ENCODE data around the gene SPOCK2.

Gene SPOCK2

GRCh38 chr10:72058989-72059842 is 29.1 kb downstream of the SPOCK2 start:
- in situ Hi-C loops (cut with MboI; ENCODE audit: low sequenced_read_pairs) = no loop called here

- in situ Hi-C loops (cut with MboI; ENCODE audit: low sequenced_read_pairs) = no loop called here
Observed at GRCh38 chr10:72058347-72058898, 29.9 kb downstream of the SPOCK2 start.

GRCh38 chr10:72056932-72057751 is 31.2 kb downstream of the SPOCK2 start:
- in situ Hi-C loops (cut with MboI; ENCODE audit: low sequenced_read_pairs) = no loop called here

- in situ Hi-C loops (cut with MboI; ENCODE audit: low sequenced_read_pairs) = no loop called here
Observed at GRCh38 chr10:72056113-72056512, 32.2 kb downstream of the SPOCK2 start.

GRCh38 chr10:72053690-72054089 is 34.7 kb downstream of the SPOCK2 start:
- in situ Hi-C loops (cut with MboI; ENCODE audit: low sequenced_read_pairs) = no loop called here

- in situ Hi-C loops (cut with MboI; ENCODE audit: low sequenced_read_pairs) = no loop called here
Observed at GRCh38 chr10:72050873-72051272, 37.5 kb downstream of the SPOCK2 start.

- in situ Hi-C loops (cut with MboI; ENCODE audit: low sequenced_read_pairs) = no loop called here
Observed at GRCh38 chr10:72049969-72050781, 38.2 kb downstream of the SPOCK2 start.

- in situ Hi-C loops (cut with MboI; ENCODE audit: low sequenced_read_pairs) = no loop called here
Observed at GRCh38 chr10:72049472-72049871, 38.9 kb downstream of the SPOCK2 start.

- in situ Hi-C loops (cut with MboI; ENCODE audit: low sequenced_read_pairs) = no loop called here
Observed at GRCh38 chr10:72048450-72049124, 39.8 kb downstream of the SPOCK2 start.

GRCh38 chr10:72045586-72045985 is 42.8 kb downstream of the SPOCK2 start:
- in situ Hi-C loops (cut with MboI; ENCODE audit: low sequenced_read_pairs) = no loop called here

GRCh38 chr10:72044417-72045041 is 43.8 kb downstream of the SPOCK2 start:
- in situ Hi-C loops (cut with MboI; ENCODE audit: low sequenced_read_pairs) = no loop called here

- in situ Hi-C loops (cut with MboI; ENCODE audit: low sequenced_read_pairs) = no loop called here
Observed at GRCh38 chr10:72043016-72043834, 45.1 kb downstream of the SPOCK2 start.

GRCh38 chr10:72041491-72041890 is 46.9 kb downstream of the SPOCK2 start:
- in situ Hi-C loops (cut with MboI; ENCODE audit: low sequenced_read_pairs) = no loop called here

- in situ Hi-C loops (cut with MboI; ENCODE audit: low sequenced_read_pairs) = no loop called here
Observed at GRCh38 chr10:72039377-72039776, 49.0 kb downstream of the SPOCK2 start.

- in situ Hi-C loops (cut with MboI; ENCODE audit: low sequenced_read_pairs) = no loop called here
Observed at GRCh38 chr10:72038458-72039001, 49.8 kb downstream of the SPOCK2 start.

GRCh38 chr10:72037811-72038210 is 50.5 kb downstream of the SPOCK2 start:
- in situ Hi-C loops (cut with MboI; ENCODE audit: low sequenced_read_pairs) = no loop called here

GRCh38 chr10:72037266-72037665 is 51.1 kb downstream of the SPOCK2 start:
- in situ Hi-C loops (cut with MboI; ENCODE audit: low sequenced_read_pairs) = no loop called here

GRCh38 chr10:72035252-72035887 is 53.0 kb downstream of the SPOCK2 start:
- in situ Hi-C loops (cut with MboI; ENCODE audit: low sequenced_read_pairs) = no loop called here
